ENCODE results near the gene TRAIP. TPM values are rescaled to one million over a fixed set of nuclear protein-coding genes. Genes with fewer than 3 reads are reported as not detected.

Gene TRAIP
- total RNA-seq, 1 experiment from 2014 or later, result 20.6 TPM

GRCh38 chr3:49877716-49878115 lies 21.4 kb upstream of the TRAIP start:
- CTCF ChIA-PET, result no interaction called here
- DNase-seq, result no peak
- Histone ChIP-seq H3K4me1 (replicated peaks; ENCODE audit: insufficient read depth) (no peaks in the 10 kb centered on the region), H3K27me3 (ENCODE audit: insufficient read depth, low read depth) (no peaks in the 10 kb centered on the region), H3K4me3 (no peak overlapping the region), H3K4me2 (no peak overlapping the region), H3K79me2 (ENCODE audit: low read depth) (no peaks in the 10 kb centered on the region), H3K36me3 (ENCODE audit: low read depth) (no peaks in the 10 kb centered on the region), H2AFZ (no peak overlapping the region), H3F3A (ENCODE audit: insufficient read depth, low read depth) (no peaks in the 10 kb centered on the region), H3K27ac (no peak overlapping the region), H3K9me3 (ENCODE audit: insufficient read depth, low read depth) (no peaks in the 10 kb centered on the region), H4K20me1 (ENCODE audit: insufficient read depth) (no peaks in the 10 kb centered on the region), H3K9me2 (ENCODE audit: insufficient read depth) (no peaks in the 10 kb centered on the region)
- intact Hi-C loops (cut with micrococcal nuclease; ENCODE audit: unreplicated experiment), result no loop called here
- POLR2A ChIA-PET (ENCODE audit: unreplicated experiment), result interaction anchor here (0.6 kb wide), 1 partner anchor 62 kb away, joined by 3 read pairs; no protein-coding TSS in a partner anchor
- TF ChIP-seq, protein P1, sequence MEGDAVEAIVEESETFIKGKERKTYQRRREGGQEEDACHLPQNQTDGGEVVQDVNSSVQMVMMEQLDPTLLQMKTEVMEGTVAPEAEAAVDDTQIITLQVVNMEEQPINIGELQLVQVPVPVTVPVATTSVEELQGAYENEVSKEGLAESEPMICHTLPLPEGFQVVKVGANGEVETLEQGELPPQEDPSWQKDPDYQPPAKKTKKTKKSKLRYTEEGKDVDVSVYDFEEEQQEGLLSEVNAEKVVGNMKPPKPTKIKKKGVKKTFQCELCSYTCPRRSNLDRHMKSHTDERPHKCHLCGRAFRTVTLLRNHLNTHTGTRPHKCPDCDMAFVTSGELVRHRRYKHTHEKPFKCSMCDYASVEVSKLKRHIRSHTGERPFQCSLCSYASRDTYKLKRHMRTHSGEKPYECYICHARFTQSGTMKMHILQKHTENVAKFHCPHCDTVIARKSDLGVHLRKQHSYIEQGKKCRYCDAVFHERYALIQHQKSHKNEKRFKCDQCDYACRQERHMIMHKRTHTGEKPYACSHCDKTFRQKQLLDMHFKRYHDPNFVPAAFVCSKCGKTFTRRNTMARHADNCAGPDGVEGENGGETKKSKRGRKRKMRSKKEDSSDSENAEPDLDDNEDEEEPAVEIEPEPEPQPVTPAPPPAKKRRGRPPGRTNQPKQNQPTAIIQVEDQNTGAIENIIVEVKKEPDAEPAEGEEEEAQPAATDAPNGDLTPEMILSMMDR (conservative IDR thresholded peaks at IDR 0.05), result no peak
- TF ChIP-seq EZH2 (IDR thresholded peaks at IDR 0.05; ENCODE audit: low read depth), result no peak
- no TSS peak for BruUV-seq (replicated peaks)

DNA sequence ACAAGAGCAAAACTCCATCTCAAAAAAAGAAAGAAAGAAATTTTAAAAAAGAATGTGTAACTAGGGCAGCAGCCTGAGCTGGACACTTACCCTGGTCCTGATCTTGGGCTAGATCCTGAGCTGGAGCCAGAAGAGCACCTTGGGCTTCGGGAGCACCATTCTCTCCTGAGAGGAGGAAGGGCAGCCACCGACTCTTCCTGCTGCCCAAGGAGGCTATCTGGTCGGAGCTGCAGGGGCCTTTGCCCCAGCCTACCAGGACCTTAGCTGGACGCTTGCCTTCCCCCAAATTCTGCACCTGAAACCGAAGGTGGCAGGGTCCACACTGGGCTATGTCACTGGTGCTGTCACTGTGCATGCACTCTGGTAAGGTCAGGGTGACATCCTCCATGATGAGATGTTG lies 20.2 kb upstream of the TRAIP start:
- no peaks in the 10 kb centered on the region for H3F3A ChIP-seq (ENCODE audit: insufficient read depth, low read depth)
- TF ChIP-seq EZH2 (IDR thresholded peaks at IDR 0.05; ENCODE audit: low read depth), result no peak
- TF ChIP-seq, protein P1 (conservative IDR thresholded peaks at IDR 0.05), result no peak
- no peaks in the 10 kb centered on the region for H3K79me2 ChIP-seq (ENCODE audit: low read depth)
- no peak overlapping the region for H3K4me2 ChIP-seq
- H3K36me3 ChIP-seq (ENCODE audit: low read depth), result no peaks in the 10 kb centered on the region
- intact Hi-C loops (cut with micrococcal nuclease; ENCODE audit: unreplicated experiment), result no loop called here
- H4K20me1 ChIP-seq (ENCODE audit: insufficient read depth), result no peaks in the 10 kb centered on the region
- H2AFZ ChIP-seq, result no peak overlapping the region
- H3K9me2 ChIP-seq (ENCODE audit: insufficient read depth), result no peaks in the 10 kb centered on the region
- no peaks in the 10 kb centered on the region for H3K9me3 ChIP-seq (ENCODE audit: insufficient read depth, low read depth)
- DNase-seq, result no peak
- H3K4me1 ChIP-seq (replicated peaks; ENCODE audit: insufficient read depth), result no peaks in the 10 kb centered on the region
- H3K27me3 ChIP-seq (ENCODE audit: insufficient read depth, low read depth), result no peaks in the 10 kb centered on the region
- H3K4me3 ChIP-seq, result no peak overlapping the region
- ChIA-PET CTCF (interaction anchor here (0.6 kb wide), 1 partner anchor 23 kb away, joined by 3 read pairs; no protein-coding TSS in a partner anchor), POLR2A (ENCODE audit: unreplicated experiment) (no interaction called here)
- BruUV-seq (replicated peaks), result no TSS peak
- H3K27ac ChIP-seq, result no peak overlapping the region

- H3K79me2 ChIP-seq (ENCODE audit: low read depth), result no peaks in the 10 kb centered on the region
- intact Hi-C loops (cut with micrococcal nuclease; ENCODE audit: unreplicated experiment), result no loop called here
- no peak overlapping the region for H3K4me3 ChIP-seq
- H3K36me3 ChIP-seq (ENCODE audit: low read depth), result no peaks in the 10 kb centered on the region
- H3F3A ChIP-seq (ENCODE audit: insufficient read depth, low read depth), result no peaks in the 10 kb centered on the region
- H3K27me3 ChIP-seq (ENCODE audit: insufficient read depth, low read depth), result no peaks in the 10 kb centered on the region
- no peaks in the 10 kb centered on the region for H3K9me2 ChIP-seq (ENCODE audit: insufficient read depth)
- no peaks in the 10 kb centered on the region for H3K9me3 ChIP-seq (ENCODE audit: insufficient read depth, low read depth)
- ChIA-PET POLR2A (ENCODE audit: unreplicated experiment) (interaction anchor here (0.5 kb wide), 1 partner anchor 322 kb away, joined by 4 read pairs; no protein-coding TSS in a partner anchor), CTCF (interaction anchor here (0.6 kb wide), 1 partner anchor 56 kb away, joined by 5 read pairs; no protein-coding TSS in a partner anchor)
- H3K4me2 ChIP-seq, result no peak overlapping the region
- no peaks in the 10 kb centered on the region for H3K4me1 ChIP-seq (replicated peaks; ENCODE audit: insufficient read depth)
- no peak overlapping the region for H2AFZ ChIP-seq
- no TSS peak for BruUV-seq (replicated peaks)
- DNase-seq, result no peak
- no peak for TF ChIP-seq EZH2 (IDR thresholded peaks at IDR 0.05; ENCODE audit: low read depth)
- TF ChIP-seq, protein P1 (conservative IDR thresholded peaks at IDR 0.05), result no peak
- H3K27ac ChIP-seq, result no peak overlapping the region
- H4K20me1 ChIP-seq (ENCODE audit: insufficient read depth), result no peaks in the 10 kb centered on the region
These were observed 17.3 kb upstream of the TRAIP start for GRCh38 chr3:49873623-49874022.
